GM19397 (cell line): ENCODE results near the gene PRR19.

Experiments used
- ATAC-seq: cut with Tn5 transposase; IDR thresholded peaks from one replicate; pipeline ENCODE4 v1.9.1; 2021; ENCODE audit warnings: mild to moderate bottlenecking, moderate library complexity; ENCODE audit not compliant: unreplicated experiment

The PRR19 gene

DNA sequence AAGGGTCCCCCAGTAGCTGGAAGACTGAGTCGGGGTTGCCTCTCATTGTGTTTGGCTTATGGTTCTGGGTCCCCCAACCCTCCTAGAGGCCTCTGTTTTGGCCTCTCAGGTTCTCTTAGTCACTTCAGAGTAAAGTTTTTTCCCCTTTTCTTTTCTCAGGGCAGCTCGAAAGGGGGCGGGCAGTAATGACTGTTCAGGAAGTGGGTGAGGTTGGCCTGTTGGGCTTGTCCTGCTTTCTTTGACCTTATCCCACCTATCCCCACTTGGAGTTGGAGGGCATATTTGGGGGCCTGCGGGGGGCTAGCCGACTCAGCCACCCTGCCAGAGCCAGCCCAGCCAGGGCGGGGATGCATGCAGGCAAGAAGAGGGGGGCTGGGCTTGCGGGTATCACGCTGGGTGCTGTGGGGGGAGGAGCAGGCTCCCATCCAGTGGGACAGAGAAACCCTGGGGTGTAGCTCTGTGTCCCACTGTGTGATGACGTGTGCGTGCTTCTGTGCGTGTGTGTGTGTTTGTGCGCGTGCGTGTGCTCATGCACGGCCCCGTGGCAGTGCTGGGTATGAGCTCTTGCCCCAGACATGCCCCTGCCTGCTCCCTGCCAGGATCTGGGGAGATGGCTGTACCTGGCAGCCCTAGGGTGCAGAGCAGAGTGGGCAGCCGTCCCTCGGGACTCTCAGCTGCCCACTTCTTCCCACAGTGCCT is 31.4 kb upstream of the PRR19 start:
- no peak for ATAC-seq

DNA sequence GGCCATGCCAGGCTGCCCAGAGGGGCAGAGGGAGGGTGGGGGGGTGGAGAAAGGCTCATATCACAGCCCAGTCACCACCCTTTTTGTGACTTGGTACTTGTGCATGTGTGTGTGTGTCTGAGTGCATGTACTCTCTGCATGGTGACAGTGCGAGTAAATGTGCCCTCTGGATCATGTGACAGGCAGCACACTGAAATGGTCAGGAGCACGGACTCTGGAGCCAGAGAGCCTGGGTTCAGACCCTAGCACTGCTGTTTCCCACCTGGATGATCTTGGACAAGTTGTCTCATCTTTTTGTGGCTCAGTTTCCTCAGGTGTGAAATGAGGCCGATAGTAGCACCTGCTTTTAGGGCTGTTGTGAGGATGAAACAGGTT is 30.9 kb upstream of the PRR19 start:
- ATAC-seq: no peak

DNA sequence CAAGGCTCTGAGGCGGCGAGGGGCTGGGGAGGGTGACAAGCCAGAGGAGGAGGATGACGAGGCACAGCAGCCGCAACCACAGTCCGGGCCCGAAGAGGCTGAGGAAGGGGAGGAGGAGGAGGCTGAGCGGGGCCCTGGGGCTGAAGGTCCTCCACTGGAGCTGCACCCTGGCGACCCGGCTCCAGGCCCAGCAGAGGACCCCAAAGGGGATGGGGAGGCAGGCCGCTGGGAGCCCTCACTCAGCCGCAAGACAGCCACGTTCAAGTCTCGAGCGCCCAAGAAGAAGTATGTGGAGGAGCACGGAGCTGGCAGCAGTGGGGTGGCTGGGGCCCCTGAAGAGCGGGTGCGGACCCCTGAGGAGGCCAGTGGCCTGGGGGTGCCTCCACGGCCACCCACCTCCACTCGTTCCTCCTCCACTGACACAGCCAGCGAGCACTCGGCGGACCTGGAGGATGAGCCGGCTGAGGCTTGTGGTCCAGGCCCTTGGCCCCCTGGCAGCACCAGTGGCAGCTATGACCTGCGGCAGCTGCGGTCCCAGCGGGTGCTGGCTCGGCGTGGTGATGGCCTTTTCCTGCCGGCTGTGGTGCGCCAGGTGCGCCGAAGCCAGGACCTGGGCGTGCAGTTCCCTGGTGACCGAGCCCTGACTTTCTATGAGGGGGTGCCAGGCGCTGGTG is 29.9 kb upstream of the PRR19 start:
- ATAC-seq: no peak

DNA sequence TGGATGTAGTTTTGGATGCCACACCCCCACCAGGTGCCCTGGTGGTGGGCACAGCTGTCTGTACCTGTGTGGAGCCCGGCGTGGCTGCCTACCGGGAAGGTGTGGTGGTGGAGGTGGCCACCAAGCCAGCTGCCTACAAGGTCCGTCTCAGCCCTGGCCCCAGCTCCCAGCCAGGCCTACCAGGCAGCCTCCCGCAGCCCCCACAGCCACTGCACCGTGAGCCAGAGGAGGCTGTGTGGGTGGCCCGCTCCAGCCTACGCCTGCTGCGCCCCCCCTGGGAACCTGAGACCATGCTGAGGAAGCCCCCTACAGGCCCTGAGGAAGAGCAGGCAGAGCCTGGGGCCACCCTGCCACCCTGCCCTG is 29.4 kb upstream of the PRR19 start:
- no peak for ATAC-seq

DNA sequence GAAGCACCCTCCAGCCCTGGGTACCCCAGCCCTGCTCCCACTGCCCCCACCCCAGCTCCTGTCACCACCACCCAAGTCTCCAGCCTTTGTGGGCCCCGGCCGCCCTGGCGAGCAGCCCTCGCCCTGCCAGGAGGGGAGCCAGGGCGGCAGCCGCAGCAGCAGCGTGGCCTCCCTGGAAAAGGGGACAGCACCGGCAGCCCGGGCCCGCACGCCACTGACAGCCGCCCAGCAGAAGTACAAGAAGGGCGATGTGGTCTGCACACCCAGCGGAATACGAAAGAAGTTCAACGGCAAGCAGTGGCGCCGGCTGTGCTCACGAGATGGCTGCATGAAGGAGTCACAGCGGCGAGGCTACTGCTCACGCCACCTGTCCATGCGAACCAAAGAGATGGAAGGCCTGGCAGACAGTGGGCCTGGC is 28.9 kb upstream of the PRR19 start:
- ATAC-seq: no peak

DNA sequence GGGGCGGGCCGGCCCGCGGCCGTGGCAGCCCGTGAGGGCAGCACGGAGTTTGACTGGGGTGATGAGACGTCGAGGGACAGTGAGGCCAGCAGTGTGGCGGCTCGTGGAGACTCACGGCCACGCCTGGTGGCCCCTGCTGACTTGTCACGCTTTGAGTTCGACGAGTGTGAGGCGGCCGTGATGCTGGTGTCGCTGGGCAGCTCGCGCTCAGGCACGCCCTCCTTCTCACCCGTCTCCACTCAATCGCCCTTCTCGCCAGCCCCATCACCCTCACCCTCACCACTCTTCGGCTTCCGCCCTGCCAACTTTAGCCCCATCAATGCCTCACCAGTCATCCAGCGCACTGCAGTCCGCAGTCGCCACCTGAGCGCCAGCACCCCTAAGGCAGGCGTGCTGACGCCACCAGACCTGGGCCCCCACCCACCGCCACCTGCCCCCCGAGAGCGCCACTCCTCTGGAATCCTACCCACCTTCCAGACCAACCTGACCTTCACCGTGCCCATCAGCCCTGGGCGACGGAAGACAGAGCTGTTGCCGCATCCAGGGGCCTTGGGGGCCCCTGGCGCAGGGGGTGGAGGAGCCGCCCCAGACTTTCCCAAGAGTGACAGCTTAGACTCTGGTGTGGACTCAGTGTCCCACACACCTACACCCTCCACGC is 28.4 kb upstream of the PRR19 start:
- ATAC-seq: no peak

DNA sequence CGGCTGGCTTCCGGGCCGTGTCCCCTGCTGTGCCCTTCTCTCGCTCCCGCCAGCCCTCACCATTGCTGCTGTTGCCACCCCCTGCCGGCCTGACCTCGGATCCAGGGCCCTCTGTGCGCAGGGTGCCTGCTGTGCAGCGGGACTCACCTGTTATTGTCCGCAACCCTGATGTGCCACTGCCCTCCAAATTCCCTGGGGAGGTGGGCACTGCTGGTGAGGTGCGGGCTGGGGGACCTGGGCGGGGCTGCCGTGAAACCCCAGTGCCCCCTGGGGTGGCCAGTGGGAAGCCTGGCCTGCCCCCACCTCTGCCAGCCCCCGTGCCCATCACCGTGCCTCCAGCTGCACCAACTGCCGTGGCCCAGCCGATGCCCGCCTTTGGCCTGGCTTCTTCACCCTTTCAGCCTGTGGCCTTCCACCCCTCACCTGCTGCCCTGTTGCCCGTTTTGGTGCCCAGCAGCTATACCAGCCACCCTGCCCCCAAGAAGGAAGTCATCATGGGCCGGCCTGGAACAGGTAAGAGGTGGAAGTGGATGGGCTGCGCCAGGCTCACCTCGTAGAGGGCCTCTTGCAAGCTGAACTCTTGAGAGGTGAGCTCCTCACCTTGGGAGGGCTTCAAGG is 27.8 kb upstream of the PRR19 start:
- no peak for ATAC-seq

DNA sequence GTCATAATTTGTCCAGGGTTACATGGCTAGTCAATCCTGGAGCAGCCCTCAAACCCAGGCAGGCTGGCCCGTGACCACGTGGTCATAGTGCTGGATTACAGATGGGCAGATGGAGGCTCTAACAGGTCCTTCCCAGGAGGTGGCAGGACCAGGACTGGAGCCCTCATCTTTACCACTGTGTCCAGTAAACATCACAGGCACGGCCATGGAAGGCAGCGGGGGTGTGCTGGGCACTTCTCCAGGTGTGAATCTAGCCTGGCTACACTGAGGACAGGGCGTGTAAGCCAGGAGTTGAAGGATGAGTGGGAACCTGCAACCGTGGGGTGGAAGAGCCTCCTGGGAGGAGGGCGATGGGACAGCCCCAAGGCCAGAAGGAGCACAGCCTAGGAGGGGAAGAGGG is 26.8 kb upstream of the PRR19 start:
- ATAC-seq: no peak

DNA sequence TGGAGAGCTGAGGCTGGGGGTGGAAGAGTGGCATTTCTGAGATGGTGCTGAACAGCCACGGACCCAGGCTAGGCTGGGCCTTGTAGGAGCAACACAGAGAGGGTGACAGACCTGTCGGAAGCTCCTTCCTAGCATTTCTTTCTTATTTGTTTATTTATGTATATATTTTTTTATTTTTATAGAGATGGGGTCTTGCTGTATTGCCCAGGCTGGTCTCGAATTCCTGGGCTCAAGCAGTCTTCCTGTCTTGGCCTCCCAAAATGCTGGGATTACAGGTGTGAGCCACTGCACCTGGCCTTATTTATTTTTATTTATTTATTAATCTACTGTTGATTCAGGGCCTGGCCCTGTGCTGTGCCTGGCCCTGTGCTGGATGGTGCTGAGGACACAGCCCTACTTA is 26.4 kb upstream of the PRR19 start:
- no peak for ATAC-seq

DNA sequence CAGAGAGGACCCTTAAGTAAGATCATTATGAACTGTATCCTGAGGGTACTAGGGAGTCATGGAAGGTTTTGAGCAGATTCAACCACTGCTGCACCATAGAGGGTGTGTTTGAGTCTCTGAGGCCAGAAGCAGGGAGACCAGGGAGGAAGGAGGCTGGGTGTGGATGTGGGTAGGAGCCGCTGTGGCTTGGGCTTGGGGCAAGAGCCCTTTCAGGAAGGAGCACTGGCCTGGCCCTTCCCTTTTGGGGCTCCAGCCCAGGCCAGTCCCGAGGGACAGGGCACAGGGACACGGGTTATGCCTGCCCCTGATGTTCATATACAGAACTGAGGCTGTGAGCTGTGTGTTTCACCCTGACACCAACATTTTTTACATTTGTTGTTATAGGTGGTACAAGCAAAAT is 25.6 kb upstream of the PRR19 start:
- ATAC-seq: no peak

DNA sequence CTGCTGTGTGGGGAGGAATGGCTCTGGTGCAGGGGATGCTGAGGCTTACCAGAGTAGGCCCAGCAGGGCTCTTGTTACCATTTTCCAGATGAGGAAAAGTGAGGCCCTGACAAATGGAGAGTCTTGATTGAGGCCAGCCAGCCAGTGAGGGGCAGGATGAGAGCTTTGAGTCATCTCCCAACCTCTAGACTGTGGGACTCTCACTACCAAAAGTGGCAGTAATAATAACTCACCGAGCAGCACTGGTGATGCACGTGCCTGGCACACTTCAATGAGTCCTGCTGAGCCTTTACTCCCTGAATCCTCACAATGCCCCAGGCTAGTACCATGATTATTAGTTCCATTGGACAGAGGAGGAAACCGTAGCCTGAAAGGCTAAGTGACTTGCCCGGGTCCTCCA is 25.1 kb upstream of the PRR19 start:
- ATAC-seq: no peak

DNA sequence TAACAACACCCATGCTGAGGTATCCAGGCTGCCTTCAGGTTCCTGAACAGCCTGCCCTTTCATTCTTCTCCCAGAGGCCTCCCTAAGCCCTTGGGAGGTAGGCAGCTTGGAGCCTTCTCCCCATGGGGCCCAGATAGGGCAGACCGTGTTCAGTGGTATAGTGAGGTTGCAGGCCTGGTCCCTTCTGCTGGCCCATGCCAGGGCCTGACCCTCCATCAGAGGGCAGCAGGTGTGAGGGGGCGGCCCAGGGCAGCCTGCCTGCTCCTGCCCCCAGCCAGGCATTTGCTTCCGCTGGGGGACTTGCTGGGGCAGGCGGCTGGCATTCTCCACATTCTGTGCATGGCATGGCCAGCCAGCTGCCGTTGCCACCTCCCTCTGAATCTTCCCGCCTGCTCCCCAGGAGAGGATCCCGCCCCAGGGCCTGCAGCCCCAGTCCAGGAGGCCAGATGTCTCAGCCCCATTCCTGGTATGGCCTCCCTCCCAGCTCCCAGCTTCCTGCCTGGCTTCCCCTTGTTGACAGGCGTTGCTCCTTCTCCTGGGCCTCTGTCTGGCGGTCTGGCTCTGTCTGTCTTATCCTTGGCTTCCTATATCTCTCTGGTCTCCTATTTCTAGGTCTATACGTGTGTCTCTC is 24.0 kb upstream of the PRR19 start:
- no peak for ATAC-seq

DNA sequence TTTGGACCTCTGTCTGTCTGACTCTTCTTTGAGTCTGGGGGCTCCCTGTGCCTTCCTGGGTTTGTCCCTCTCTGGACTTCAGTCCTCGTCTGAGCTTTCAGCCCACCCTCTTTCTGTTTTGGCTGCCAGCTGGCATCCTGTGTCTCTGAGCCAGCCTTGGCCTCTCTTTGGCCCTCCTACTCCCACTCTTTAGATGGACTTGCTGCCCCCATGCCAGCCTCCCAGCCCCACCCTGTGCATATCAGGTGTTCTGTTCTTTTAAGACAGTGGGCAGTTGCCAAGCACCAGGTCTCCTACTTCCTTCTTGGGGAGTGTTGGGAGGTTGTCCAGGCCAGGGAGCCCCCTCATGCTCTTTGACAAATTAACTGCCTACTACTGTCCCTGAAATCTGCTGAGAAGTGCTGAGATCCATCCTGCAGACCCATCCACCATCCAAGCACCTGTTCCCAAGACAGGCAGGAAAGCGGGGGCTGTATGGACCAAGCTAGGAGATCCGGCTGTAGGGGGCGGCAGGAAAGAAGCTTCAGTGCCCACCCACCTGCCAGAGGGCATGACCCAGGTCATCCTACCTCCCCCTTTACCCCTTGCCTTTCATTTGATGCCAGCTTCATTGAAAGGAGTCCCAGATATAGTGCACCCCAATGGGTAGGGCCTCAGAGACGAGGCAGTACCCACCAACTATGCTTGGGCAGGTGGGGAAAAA is 23.3 kb upstream of the PRR19 start:
- ATAC-seq: no peak

DNA sequence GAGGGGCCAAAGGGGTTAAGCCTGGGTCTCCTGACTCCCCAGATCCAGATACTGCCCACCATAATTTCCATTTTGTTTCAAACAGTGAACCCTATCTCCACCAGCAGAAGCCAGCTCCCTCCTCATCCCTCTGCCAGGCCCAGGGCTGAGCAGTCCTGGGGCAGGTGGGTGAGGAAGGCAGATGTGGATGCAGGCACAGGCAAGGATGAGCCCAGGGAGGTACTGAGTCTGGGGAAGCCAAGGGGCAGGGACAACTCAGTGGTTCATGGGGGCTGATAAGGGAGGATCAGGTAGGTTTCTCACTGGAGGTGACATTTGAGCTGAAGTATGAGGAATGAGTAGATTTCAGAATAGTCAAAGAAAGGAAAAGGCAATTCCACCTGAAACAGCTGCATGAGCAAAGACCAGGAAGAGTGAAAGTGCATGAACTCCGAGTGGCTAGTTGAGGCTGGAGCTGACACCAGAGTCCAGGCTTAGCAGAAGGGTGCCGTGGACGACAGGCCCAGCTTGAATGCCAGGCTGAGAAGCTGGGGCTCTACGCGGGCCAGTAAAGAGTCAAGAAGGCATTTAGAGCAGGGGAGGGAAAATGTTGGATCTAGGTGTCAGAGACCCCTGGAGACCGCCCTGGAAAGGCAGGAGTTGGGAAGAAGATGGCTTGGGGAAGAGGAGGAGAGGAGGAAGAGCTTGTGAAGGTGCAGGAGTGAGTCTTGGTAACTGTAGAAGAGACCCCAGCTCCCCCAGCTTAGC is 22.6 kb upstream of the PRR19 start:
- ATAC-seq: no peak

DNA sequence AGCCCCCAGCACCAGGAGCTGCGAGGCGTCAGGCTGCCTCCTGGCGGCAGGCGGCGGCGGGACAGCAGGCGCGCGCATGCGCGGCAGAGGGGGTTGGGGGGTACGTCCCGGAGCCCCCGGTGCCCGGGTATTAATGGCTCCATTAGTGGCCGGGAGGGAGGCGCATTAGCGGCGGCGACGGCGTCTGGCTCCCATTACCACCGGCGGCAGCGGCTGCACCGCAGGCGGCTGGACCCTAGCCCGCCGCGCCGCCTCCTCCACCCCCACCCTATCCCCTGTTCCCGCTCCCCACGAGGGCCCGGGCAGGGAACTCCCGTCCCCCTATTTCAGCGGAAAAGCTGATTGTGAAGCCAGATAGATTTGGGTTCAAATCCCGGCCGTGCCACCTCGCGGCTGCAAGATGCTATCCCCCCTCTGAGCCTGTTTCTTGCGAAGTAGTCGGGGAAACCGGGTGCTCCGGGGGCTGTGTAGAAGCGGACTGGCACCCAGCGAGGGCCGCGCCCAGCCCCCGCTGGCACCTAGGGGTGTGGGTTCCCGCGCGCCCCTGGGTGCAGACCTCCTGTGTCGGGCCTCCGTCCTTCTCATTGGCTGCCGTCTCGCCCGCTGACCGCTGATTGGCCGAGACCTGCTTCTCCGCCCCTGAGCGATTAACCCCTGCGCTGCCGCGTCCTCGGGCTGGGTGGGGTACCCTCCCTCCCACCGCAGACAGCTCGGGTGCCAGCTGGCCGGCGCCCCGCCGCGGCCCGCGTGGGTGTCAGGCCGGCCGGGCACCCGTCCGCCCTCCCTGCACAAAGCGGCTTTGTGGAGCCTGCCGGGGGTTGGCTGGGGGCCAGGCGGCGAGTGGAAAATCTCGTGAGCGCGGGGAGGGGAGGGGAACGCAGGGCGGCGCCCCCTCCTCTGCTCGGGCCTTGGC is 21.8 kb upstream of the PRR19 start:
- peak; percentile 29 for ATAC-seq

DNA sequence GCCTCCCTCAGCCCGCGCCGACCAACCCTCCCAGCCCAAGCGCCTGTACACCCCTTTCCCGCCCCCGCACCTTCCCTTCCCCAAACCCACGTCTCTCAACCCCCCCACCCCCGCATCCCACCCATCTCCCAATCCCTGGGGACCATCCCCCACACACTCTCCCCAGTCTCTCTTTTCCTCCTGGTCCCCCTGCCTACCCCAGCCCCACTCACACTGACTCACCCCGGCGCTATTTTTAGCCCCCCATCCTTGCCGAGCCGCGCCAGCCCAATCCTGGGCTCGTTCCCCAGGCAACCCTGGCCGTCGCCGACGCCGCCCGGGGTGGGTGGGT is 21.2 kb upstream of the PRR19 start:
- no peak for ATAC-seq

DNA sequence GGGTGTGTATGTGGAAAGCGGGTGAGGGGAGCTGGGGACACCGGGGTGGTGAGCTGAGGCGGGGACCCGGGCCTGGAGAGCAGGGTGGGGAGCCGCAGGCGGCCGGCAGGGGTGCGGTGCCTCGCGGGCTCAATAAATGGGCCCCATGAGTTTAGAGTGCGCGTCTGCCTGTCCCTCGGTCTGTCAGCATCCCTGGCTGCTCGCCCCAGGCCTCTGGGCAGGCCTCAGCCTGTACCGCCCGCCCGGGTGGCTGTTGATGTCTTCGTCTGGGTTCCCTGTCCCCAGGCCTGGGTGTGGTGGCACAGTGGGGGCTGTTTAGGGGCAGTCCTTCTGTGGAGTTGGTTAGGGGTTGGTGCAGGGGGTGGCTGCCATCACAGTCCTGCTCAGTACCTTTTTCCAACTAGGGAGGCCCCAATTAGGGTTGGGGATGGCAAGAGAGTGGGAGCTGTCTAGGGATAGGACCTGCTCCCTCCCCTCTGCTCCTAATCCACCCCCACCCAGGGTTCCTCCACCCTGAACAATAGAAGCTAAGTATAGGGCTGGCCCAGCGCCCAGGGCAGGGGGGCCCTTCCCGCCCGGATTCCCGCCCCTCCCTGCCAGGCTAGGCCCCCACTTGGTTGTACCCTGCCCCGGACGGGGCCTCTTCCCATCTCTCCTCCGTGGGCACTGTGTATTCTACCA is 20.6 kb upstream of the PRR19 start:
- no peak for ATAC-seq

DNA sequence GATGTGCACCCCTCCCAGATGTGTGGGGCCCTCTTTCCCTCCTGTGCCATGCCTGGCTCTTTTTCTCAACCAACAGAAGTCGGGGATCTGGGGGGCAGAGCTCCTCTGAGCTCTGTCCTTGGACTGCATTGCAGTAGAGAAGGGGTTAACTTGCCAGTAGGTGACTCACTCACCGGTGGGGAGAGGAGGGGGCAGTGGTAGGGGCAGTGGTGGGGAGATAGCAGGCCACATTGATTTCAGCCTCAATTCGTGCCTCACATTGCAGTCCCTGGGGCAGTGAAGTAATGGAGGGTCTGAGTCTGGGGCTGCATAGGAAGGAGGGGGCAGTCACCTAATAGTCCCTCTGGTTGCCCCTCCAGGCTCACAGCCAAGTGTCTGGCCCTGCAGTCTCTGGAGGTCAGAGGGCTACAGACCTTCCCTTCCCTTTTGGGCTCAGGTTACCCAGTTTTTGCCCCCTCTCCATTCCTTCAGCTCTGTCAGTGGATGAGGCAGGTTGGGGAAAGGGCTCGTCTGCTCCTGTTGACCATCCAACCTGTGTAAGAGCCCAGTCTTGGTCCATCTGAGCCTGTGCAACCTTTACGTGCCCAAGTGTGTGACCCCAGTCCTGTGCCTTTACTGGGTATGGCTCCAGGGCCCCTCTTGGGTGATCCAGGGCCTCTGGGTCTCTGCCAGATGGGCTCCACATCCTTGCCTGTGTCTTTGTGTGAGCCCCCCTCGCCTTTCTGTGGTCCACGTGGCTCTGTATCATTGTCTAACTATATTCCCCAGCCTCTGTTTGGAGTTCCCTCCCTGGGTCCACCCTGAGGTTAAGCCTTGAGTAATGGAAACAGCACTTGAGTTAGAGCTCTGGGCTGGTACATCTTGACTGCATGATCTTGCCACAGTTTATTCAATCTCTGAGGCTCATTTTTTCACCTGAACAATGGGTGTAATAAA is 19.8 kb upstream of the PRR19 start:
- ATAC-seq: no peak
